AG20443 (cell line): ENCODE measurements around the gene EMP2.

Source experiments
- DNase-seq: peaks from one replicate; pipeline ENCODE4 v3.0.0; 2012; ENCODE audit warnings: low spot score, mixed read lengths

The EMP2 gene

DNA sequence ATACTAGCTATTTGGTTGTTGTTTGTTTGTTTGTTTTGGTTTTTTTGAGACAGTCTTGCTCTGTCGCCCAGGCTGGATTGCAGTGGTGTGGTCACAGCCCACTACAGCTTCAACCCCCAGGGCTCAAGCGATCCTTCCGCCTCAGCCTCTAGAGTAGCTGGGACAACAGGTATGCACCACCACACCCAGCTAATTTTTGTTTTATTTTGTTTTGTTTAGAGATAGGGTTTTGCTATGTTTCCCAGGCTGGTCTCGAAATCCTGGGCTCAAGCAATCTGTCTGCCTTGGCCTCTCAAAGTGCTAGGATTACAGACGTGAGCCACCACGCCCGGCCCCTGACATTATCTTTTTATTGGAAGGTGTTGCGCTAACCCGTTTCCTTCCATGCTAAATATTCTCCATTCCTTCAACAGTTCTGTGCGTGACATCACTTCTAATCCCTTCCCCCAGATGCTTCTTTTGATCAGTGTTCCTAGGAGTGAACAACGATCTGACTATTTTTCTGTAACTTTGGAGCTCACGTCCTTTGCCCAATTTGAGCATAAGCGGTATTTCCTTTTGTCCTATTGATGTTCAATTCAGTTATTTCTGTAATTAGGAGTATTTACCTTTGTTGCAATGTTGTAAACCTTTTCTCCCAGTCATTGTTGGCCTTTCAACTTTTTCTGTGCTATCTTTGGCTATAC, 30.2 kb upstream of the EMP2 start:
- DNase-seq: no peak

GRCh38 chr16:10609402-10609774, 29.0 kb upstream of the EMP2 start:
- DNase-seq: peak; percentile 85

DNA sequence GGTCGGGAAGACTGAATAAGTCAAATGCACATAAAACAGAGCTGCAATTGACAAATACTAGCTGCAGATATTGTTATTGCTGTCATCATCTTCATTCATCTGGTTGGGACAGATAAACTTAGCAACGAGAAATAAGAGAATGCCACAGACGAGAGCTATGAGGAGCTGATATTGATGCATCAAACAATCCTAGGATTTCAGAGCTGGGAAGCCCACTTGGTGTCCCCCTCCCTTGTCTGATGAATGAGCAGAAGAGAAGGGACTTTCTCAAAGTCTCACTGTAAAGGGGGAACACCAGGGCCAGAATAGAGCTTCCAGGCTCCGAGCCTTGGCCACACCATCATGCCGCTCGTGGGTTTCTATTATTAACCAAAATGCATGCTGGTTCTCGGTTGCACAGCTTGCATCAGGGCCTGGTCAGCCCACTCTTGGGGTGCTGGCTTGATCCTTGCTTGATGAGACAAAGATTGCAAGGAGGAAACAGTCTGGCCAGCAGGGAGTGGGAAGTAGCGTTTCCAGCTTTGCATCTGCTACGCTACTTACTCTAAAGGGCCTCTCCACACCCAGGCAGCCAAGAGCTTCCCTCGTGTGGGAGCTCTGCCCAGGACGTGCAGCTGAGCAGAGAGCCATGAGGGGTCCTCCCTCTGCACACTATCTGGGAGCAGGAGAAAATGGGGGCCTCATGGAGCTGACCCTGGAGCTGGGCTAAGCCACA, 28.4 kb upstream of the EMP2 start:
- DNase-seq: peak; percentile 73

GRCh38 chr16:10607157-10607556, 26.8 kb upstream of the EMP2 start:
- no peak for DNase-seq

GRCh38 chr16:10606607-10607006, 26.2 kb upstream of the EMP2 start:
- DNase-seq: no peak

DNA sequence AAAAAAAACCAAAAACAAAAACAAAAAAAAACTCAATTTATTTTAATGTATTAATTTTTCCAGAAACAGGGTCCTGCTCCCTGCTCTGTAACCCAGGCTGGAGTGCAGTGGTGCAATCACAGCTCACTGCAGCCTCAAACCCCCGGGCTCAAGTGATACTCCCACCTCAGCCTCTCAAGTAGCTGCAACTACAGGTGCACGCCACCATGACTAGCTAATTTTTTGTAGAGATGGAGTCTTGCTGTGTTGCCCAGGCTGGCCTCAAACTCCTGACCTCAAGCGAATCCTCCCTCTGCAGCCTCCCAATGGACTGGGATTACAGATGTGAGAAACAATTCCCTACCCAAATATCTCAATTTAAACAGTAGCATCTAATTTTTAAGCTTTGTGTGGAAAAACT, 25.2 kb upstream of the EMP2 start:
- DNase-seq: no peak

GRCh38 chr16:10601444-10602408, 21.3 kb upstream of the EMP2 start:
- no peak for DNase-seq

DNA sequence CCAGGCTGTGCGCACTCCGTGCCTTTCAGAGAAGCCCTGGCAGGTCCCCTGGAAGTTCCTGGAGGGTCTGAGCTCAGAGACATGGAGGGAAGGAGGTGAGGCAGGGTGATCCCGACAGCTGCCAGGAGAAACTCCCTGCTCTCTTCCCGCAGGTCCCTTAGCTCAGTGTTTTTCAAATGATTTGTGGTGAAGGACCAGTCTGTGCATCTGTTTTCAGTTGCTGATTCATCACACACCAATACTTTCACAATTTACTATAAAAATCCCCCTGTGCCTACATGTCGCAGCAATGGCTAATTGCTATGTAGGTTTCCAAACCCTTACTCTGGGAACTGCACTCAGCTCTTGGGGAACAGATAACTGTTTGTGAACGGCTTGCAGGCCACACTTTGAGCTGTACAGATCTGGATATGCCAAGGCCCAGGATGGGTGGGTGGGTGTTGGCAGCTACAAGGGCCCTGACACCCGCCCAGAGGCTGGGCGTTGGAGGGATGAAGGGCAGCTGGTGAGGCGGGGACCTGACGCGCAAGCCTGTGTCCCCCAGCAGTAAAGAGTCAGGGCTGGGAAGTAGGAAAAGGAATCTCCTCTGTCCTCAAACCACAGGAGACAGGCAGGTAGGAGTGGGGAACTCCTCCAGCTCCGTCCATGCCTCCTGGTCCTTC, 20.5 kb upstream of the EMP2 start:
- peak; percentile 69 for DNase-seq

- DNase-seq: no peak
Measured at GRCh38 chr16:10599626-10600025, 19.2 kb upstream of the EMP2 start.

- DNase-seq: no peak
Measured at GRCh38 chr16:10598157-10598556, 17.8 kb upstream of the EMP2 start.

DNA sequence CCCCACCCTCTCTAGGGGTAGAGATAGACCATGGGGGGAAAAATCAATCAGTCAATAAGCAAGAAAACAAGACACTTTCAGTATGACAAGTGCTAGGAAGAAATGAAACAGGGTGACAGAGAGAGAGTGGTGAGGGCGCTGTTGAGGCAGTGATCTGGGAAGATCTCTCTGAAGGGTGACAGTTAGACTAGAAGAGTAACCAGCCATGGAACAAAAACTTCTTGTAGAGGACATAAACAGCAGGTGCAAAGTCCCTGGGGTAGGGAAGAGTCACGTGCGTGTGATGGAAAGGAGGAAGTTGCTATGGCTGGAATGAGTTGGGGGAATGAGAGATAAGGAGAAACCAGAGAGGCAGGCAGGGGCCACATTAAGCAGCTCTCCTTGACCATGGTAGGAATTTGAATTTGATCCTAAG, 16.8 kb upstream of the EMP2 start:
- DNase-seq: no peak

- DNase-seq: no peak
Measured at GRCh38 chr16:10594312-10594950, 14.0 kb upstream of the EMP2 start.

DNA sequence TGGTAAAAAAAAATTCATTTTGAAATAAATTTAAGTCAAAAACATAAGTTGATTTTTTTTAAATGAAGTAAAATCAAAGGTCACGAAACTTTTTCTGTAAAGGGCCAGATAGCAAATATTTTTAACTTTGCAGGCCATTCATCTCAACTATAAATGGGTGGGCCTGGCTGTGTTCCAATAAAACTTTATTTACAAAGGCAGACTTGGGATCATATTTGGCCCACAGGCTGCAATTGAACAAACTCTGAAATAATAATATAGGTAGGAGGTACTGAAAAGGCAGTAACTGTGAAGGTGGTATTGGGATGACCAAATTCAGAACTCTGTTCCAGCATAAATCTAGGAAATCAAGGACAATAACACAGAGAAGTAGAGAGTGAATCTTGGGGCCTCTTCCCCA, 12.2 kb upstream of the EMP2 start:
- DNase-seq: no peak

DNA sequence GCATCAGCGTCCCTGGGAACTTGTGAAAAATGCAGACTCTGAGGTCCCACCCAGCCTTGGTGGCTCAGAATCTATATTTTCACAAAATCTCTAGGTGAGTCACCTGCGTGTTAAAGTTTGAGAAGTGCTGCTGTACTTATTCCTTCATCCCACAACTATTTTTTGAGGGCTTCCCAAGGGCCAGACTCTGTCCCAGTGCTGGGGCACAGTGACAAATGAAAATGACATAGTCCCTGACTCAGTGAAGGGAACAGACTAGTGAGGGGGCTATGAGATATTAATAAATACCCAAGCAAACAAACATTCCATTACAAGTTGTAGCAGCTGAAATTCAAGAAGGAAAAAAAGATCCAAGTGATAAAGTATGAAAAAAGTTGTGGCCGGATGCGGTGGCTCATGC, 9.9 kb upstream of the EMP2 start:
- no peak for DNase-seq

GRCh38 chr16:10589109-10589508, 8.7 kb upstream of the EMP2 start:
- no peak for DNase-seq

DNA sequence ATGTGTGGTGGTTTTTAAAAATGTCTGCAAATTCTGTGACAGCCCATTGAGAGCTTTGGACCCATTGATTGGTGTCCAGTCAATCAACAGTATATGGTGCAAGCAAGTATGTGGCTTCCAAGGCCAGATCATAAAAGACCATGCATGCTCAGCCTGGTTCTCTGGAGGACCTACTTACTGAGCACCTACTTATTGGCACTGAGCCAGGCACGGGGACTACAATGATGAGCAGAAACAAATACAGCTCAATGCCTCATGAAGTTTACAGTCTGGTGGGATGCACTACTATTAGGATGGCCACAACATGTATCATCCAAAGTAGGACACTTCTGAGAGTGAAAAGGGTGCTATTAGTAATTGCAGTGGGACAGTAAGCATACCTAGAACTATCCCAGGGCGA, 7.2 kb upstream of the EMP2 start:
- no peak for DNase-seq

DNA sequence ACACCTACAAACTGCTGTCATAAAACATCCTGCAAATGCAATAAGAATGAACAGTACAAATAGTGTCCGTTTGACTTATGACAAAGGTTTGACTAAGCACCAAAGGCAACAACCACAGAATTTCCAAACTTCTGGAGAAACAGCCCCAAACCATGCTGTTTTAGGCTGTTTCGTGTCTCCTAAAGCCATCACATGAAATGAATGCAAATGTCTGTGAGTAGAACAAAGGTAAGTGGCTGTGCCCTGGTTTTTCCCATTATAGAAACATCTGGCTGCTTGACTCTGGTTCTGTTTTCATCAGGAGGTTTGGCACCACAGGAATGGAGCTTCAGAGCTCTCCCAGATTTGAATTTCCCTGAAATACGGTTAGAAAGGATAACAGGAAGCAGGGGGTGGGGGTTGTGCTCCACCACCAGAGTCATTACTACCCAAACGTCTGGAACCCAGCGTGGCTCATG, 4.6 kb upstream of the EMP2 start:
- peak; percentile 61 for DNase-seq

DNA sequence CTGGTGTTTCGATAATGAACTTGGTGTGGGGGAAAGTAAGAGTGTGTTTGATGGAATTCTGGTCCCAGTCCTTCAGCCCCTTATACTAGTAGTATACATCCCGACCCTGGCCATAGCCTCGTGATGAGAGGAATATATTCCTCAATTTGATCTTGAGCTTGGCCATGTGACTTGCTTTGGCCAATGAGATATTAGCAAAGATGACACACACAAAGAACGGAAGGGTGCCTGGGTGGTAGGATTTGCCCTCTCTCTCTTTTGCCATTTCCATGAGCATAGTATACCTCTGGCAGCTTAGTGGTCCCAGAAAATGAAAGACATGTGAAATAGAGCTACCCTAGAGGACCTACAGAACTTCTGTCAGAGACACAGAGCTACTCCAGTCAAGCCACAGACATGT, 2.9 kb upstream of the EMP2 start:
- DNase-seq: no peak

DNA sequence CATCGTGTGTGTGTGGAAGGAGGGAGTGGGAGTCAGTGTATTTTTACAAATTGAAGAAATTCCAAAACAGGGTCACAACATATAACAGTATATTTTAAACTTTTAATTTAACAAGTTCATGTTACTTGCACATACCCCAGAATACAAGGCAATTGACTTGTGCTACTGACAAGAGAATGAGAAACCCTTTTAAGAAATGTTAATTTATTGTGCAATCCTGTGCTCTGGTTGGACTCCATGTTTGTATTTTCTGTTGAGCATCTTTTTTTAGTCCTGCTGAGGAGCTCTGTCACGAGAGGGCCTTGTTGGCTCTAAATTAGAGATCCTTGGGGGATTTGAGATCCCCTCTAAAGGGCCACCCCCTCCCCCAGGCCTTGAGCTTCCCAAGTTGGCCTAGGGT, 1.1 kb upstream of the EMP2 start:
- no peak for DNase-seq

DNA sequence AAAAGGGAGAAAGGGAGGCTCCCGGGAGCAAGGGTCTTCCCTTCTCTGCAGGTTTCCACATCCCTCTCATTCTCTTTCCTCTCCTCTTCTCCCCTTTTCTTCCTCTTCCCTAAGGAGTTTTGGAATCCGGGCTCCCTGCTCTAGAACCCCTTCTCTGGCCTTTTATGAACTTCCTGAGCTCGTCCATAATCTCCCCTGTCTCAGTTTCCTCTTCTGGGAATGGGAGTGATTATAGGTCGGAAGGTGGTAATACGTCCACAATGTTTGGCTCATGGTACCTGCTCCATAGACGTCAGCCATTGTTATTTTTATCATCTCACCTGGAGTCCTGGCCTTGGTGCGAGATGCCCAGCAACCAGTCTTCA, 467 bp upstream of the EMP2 start:
- no peak for DNase-seq

DNA sequence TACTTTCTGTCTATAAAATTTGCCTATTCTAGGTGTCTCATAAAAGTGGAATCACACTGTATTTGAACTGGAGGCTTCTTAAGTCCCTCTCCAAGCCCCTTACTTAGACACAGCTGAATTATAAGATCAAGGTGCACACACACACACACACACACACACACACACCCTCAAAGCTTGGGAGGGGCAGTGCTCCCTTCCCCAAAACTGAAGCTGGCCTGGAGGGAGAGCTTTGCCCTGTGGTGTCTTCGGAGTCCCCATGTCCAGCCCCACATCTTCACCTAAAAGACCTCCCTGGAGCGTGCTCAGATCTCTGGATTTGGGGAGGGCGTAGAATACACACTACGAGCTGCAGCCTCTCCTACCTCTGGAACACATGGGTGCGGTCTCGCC, 828 bp downstream of the EMP2 start:
- DNase-seq: no peak
